ENCODE measurements around the gene SSBP3. TPM values are rescaled to one million over a fixed set of nuclear protein-coding genes. Genes with fewer than 3 reads are reported as not detected.

SSBP3 gene
- total and polyA plus RNA-seq, 4 donors = 7.7 to 24.7 (median 17.3) TPM

DNA sequence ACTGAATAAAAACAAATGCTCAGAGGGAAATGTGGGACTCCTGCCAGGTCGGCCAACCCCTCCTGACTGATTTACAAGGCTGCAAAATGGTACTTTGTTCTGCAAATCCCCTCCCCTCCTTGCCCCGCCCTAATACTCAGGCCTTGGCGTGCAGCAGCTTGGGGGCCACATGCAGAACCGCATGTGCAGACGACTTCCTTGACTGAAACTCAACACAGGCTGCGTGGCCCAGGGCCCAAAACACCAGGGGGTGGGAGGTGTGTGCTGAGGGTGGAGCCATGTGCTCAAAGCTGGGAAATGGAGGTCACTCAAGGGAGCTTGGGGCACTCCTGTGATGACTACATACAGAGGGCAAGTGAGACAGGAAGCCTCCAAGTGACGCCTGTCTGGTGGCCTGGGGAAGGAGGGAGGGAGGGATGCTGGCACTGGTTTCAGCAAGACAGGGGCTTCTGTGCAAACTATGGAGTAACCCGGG is 119.0 kb downstream of the SSBP3 start:
- no peaks in the 10 kb centered on the region for H3K27me3 ChIP-seq (ENCODE audit: control insufficient read depth in 4 of 4, insufficient read depth in 4 of 4, low read length in 3 of 4)
- no peaks in the 10 kb centered on the region for H3K36me3 ChIP-seq (ENCODE audit: control insufficient read depth in 4 of 4, insufficient read depth in 3 of 4, low read depth in 1 of 4, low read length in 3 of 4)
- H3K4me1 ChIP-seq (ENCODE audit: control insufficient read depth in 4 of 4, insufficient read depth in 4 of 4, low read length in 3 of 4) = peaks cover 22 to 28% (median 23%) of the 10 kb centered on the region in 4 donors
- DNase-seq (ENCODE audit: low spot score) = no peak
- H3K9ac ChIP-seq (ENCODE audit: low read depth in 1 of 2, low read length in 2 of 2) = no peak overlapping the region
- TF ChIP-seq TAF1 (conservative IDR thresholded peaks at IDR 0.05) = no peak
- peak; percentile 36 for TF ChIP-seq SP1 (IDR thresholded peaks at IDR 0.05)
- no peak for TF ChIP-seq FOXA1 (IDR thresholded peaks at IDR 0.05)
- TF ChIP-seq, protein P1, sequence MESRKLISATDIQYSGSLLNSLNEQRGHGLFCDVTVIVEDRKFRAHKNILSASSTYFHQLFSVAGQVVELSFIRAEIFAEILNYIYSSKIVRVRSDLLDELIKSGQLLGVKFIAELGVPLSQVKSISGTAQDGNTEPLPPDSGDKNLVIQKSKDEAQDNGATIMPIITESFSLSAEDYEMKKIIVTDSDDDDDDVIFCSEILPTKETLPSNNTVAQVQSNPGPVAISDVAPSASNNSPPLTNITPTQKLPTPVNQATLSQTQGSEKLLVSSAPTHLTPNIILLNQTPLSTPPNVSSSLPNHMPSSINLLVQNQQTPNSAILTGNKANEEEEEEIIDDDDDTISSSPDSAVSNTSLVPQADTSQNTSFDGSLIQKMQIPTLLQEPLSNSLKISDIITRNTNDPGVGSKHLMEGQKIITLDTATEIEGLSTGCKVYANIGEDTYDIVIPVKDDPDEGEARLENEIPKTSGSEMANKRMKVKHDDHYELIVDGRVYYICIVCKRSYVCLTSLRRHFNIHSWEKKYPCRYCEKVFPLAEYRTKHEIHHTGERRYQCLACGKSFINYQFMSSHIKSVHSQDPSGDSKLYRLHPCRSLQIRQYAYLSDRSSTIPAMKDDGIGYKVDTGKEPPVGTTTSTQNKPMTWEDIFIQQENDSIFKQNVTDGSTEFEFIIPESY (IDR thresholded peaks at IDR 0.05) = no peak
- TF ChIP-seq JUND (IDR thresholded peaks at IDR 0.05) = no peak
- TF ChIP-seq RXRA (IDR thresholded peaks at IDR 0.05) = peak; percentile 34 to 36
- TF ChIP-seq RAD21 (IDR thresholded peaks at IDR 0.05) = peak in 1 of 2 donors; percentile 32
- TF ChIP-seq EGR1 (IDR thresholded peaks at IDR 0.05; ENCODE audit: low read depth in 2 of 2) = no peak
- TF ChIP-seq, protein P2, sequence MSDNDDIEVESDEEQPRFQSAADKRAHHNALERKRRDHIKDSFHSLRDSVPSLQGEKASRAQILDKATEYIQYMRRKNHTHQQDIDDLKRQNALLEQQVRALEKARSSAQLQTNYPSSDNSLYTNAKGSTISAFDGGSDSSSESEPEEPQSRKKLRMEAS (IDR thresholded peaks at IDR 0.05) = peak; percentile 45
- TF ChIP-seq YY1 (IDR thresholded peaks at IDR 0.05) = no peak
- TF ChIP-seq HNF4G (IDR thresholded peaks at IDR 0.05) = no peak
- TF ChIP-seq NR2F2 (IDR thresholded peaks at IDR 0.05) = peak; percentile 72
- TF ChIP-seq, protein P3, sequence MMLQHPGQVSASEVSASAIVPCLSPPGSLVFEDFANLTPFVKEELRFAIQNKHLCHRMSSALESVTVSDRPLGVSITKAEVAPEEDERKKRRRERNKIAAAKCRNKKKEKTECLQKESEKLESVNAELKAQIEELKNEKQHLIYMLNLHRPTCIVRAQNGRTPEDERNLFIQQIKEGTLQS (IDR thresholded peaks at IDR 0.05) = no peak
- no peak for TF ChIP-seq FOXA2 (IDR thresholded peaks at IDR 0.05)
- no peak for TF ChIP-seq REST (IDR thresholded peaks at IDR 0.05)
- no peak for TF ChIP-seq HNF4A (conservative IDR thresholded peaks at IDR 0.05)
- no peak for TF ChIP-seq GABPA (IDR thresholded peaks at IDR 0.05 in 1 of 2, conservative IDR thresholded peaks at IDR 0.05 in 1 of 2)
- no peak for TF ChIP-seq CTCF (IDR thresholded peaks at IDR 0.05; ENCODE audit: low read depth, low read length, missing input control)
- H3K4me3 ChIP-seq (ENCODE audit: low read depth in 1 of 3, low read length in 3 of 3) = no peak overlapping the region
- peak overlapping the region; percentile 33 to 63 for H3K27ac ChIP-seq (ENCODE audit: low read depth in 1 of 2, low read length in 2 of 2)
- WGBS = 56% methylated on average over 8 of the region's 8 CpGs
- H3K9me3 ChIP-seq (ENCODE audit: control insufficient read depth in 4 of 4, low read length in 3 of 4) = no peaks in the 10 kb centered on the region

All from liver (tissue), 9 donors.